HepG2 (cell line): ENCODE data around the gene CYP26A1. TPM values are rescaled to one million over a fixed set of nuclear protein-coding genes. Genes with fewer than 3 reads are reported as not detected.

Experiments used
- ARNT2 ChIP-seq: sonication (generic); formaldehyde crosslinking; IDR thresholded peaks from 2 replicates; pipeline ENCODE4 v1.8.0; 2022; ENCODE audit warnings: mild to moderate bottlenecking, low read depth, missing genetic modification reagents, moderate library complexity
- CENPBD1 ChIP-seq: sonication (generic); formaldehyde crosslinking; IDR thresholded peaks from 2 replicates; pipeline ENCODE4 v1.8.0; 2022; ENCODE audit warnings: missing genetic modification reagents, low read depth, mild to moderate bottlenecking, borderline replicate concordance
- E2F5 ChIP-seq: sonication (generic); formaldehyde crosslinking; conservative IDR thresholded peaks from 2 replicates; pipeline ENCODE4 v1.4.0; 2020; ENCODE audit warnings: missing genetic modification reagents
- KLF9 ChIP-seq: IDR thresholded peaks from 2 replicates; pipeline ENCODE4 v1.6.1; 2016; ENCODE audit warnings: low read depth
- MIXL1 ChIP-seq: IDR thresholded peaks from 2 replicates; pipeline ENCODE4 v1.6.1; 2016
- RXRB ChIP-seq: IDR thresholded peaks from 2 replicates; pipeline ENCODE4 v1.6.1; 2016; ENCODE audit warnings: borderline replicate concordance, missing genetic modification reagents, missing compliant biosample characterization
- SRSF9 ChIP-seq: fragments of 200-400 bp; formaldehyde crosslinking; IDR thresholded peaks from 2 replicates; pipeline ENCODE4 v1.6.1; 2018; ENCODE audit warnings: borderline replicate concordance, mild to moderate bottlenecking, low read depth, low read length; ENCODE audit not compliant: insufficient read depth, poor library complexity, severe bottlenecking
- STAG1 ChIP-seq: sonication (generic); formaldehyde crosslinking; IDR thresholded peaks from 2 replicates; pipeline ENCODE4 v1.4.0; 2020; ENCODE audit warnings: missing genetic modification reagents
- TAF1 ChIP-seq: sonication (generic); formaldehyde crosslinking; IDR thresholded peaks from 2 replicates; pipeline ENCODE4 v1.4.0; 2020; ENCODE audit warnings: missing genetic modification reagents
- ZBTB42 ChIP-seq: sonication (generic); formaldehyde crosslinking; IDR thresholded peaks from 2 replicates; pipeline ENCODE4 v1.5.0; 2020; ENCODE audit warnings: mild to moderate bottlenecking, missing genetic modification reagents
- ZFP1 ChIP-seq: IDR thresholded peaks from 2 replicates; pipeline ENCODE4 v1.6.1; 2016
- ZFP37 ChIP-seq: sonication (generic); formaldehyde crosslinking; IDR thresholded peaks from 2 replicates; pipeline ENCODE4 v1.4.0; 2020; ENCODE audit warnings: missing genetic modification reagents, borderline replicate concordance
- ZHX2 ChIP-seq, 2 experiments: sonication (generic) in 1 of 2; formaldehyde crosslinking in 1 of 2; IDR thresholded peaks; 2 replicates each; pipeline versions ENCODE4 v1.6.1 to v1.9.0; 2014 to 2022; ENCODE audit warnings: antibody characterized with exemption in 1 of 2, borderline replicate concordance in 1 of 2, inconsistent platforms in 1 of 2, low read depth in 1 of 2, missing genetic modification reagents in 1 of 2
- ZNF318 ChIP-seq: sonication (generic); formaldehyde crosslinking; IDR thresholded peaks from 2 replicates; pipeline ENCODE4 v1.4.0; 2020; ENCODE audit warnings: mild to moderate bottlenecking, missing genetic modification reagents
- polyA plus RNA-seq, 8 experiments: library from polyadenylated mRNA; depleted of rRNA in 3 of 8; stranded (reverse) in 7 of 8; unstranded in 1 of 8; fragments of >200 nt; fragmentation: Illumina TruSeq in 4 of 8; extraction: Trizol in 4 of 8; gene quantifications; 2 replicates each; pipeline versions ENCODE4 v1.2.1 to v1.2.3, GENCODE V29; 2011 to 2016; ENCODE audit warnings: low read depth in 4 of 8, missing spikeins in 1 of 8, mixed read lengths in 1 of 8; ENCODE audit not compliant: insufficient read depth in 1 of 8
- total RNA-seq, 5 experiments: library from RNA; depleted of rRNA; stranded (reverse); fragments of >200 nt; fragmentation: Illumina TruSeq; extraction: Trizol; gene quantifications; 2 replicates each; pipeline ENCODE4 v1.2.3, GENCODE V29; 2016; ENCODE audit warnings: low read depth in 1 of 5

CYP26A1 gene
- total and polyA plus RNA-seq, 2 of the 13 experiments (the other 11 are each of a cell fraction or from before 2014, with no cell fraction given), result 0.15 TPM; not detected in 1

GRCh38 chr10:93106631-93107072 lies 33.0 kb downstream of the CYP26A1 start (continued):
- peak; percentile 83 for TF ChIP-seq ZHX2 (IDR thresholded peaks at IDR 0.05; ENCODE audit: low read depth)
- TF ChIP-seq ZHX2 (CRISPR knock-in tag; IDR thresholded peaks at IDR 0.05; ENCODE audit: borderline replicate concordance), result no peak
- TF ChIP-seq TAF1, result no peak
- TF ChIP-seq SRSF9, result no peak
- TF ChIP-seq ZFP1 (CRISPR knock-in tag), result peak; percentile 68; the same call in 1 of the 2 replicates
- TF ChIP-seq ARNT2 (CRISPR knock-in tag), result no peak
- no peak for TF ChIP-seq KLF9
- no peak for TF ChIP-seq ZNF318 (CRISPR knock-in tag)
- TF ChIP-seq ZFP37 (CRISPR knock-in tag), result 0 out of 2 replicates have a peak, but pooled peaks have one; percentile 42
- TF ChIP-seq RXRB (CRISPR knock-in tag), result peak; percentile 95
- no peak for TF ChIP-seq CENPBD1 (CRISPR knock-in tag)
- 0 out of 2 replicates have a peak, but pooled peaks have one; percentile 46 for TF ChIP-seq MIXL1 (CRISPR knock-in tag)
- no peak for TF ChIP-seq E2F5 (CRISPR knock-in tag)
- peak; percentile 6; the same call in 1 of the 2 replicates for TF ChIP-seq STAG1
- no peak for TF ChIP-seq ZBTB42 (CRISPR knock-in tag)
